PC-3 (cell line): ENCODE measurements around the gene CAPN10. TPM values are rescaled to one million over a fixed set of nuclear protein-coding genes. Genes with fewer than 3 reads are reported as not detected.

Source experiments
- ATAC-seq: fragments of 200-7000 bp; cut with Tn5 transposase; 2 replicates; pipeline ENCODE4 v1.9.1; 2020; ENCODE audit warnings: mild to moderate bottlenecking, moderate library complexity
- BruUV-seq: library from RNA; stranded (reverse); fragments of 400-500 nt; replicated peaks from 2 replicates; lab custom pipeline; 2021; lab: Mats Ljungman, UMichigan
- CTCF ChIA-PET: fragments of 300-600 bp; sonication (Branson Sonifier 250); formaldehyde crosslinking; loops from one replicate; lab custom pipeline; 2022; ENCODE audit warnings: antibody characterized with exemption; lab: Charles Lee
- POLR2A ChIA-PET: fragments of 300-600 bp; sonication (Branson Sonifier 250); formaldehyde crosslinking; loops from one replicate; lab custom pipeline; 2022; ENCODE audit warnings: antibody characterized with exemption; ENCODE audit not compliant: unreplicated experiment; lab: Charles Lee
- DNase-seq: peaks from one replicate; pipeline ENCODE4 v3.0.0-alpha.2; 2015
- H2AFZ ChIP-seq: fragments of 300-600 bp; sonication (generic); 2 replicates; pipeline ENCODE4 v1.6.0; 2016; ENCODE audit warnings: antibody characterized with exemption, low read length
- H3F3A ChIP-seq: fragments of 300-600 bp; sonication (generic); one replicate; pipeline ENCODE4 v1.6.0; 2017; ENCODE audit warnings: antibody characterized with exemption, low read length, control low read depth, mild to moderate bottlenecking; ENCODE audit not compliant: unreplicated experiment
- H3K27ac ChIP-seq: fragments of 300-600 bp; sonication (generic); 2 replicates; pipeline ENCODE4 v1.5.1; 2016; ENCODE audit warnings: mild to moderate bottlenecking, low read length
- H3K27me3 ChIP-seq: fragments of 300-600 bp; sonication (generic); 2 replicates; pipeline ENCODE4 v1.6.1; 2016; ENCODE audit warnings: low read length, mixed read lengths
- H3K36me3 ChIP-seq: fragments of 300-600 bp; sonication (generic); 2 replicates; pipeline ENCODE4 v1.6.1; 2016; ENCODE audit warnings: low read depth, mixed run types, low read length, mixed read lengths
- H3K4me1 ChIP-seq: fragments of 300-600 bp; sonication (generic); 2 replicates; pipeline ENCODE4 v1.5.1; 2016; ENCODE audit warnings: low read length; ENCODE audit not compliant: insufficient read depth
- H3K4me2 ChIP-seq: fragments of 300-600 bp; sonication (generic); 2 replicates; pipeline ENCODE4 v1.6.0; 2016; ENCODE audit warnings: low read length
- H3K4me3 ChIP-seq: fragments of 300-600 bp; sonication (generic); 2 replicates; pipeline ENCODE4 v1.5.1; 2016; ENCODE audit warnings: mild to moderate bottlenecking, low read length, mixed read lengths
- H3K79me2 ChIP-seq: fragments of 300-600 bp; sonication (generic); 2 replicates; pipeline ENCODE4 v1.6.1; 2017; ENCODE audit warnings: low read length, mixed read lengths
- H3K9ac ChIP-seq: fragments of 300-600 bp; sonication (generic); 2 replicates; pipeline ENCODE4 v1.6.0; 2016; ENCODE audit warnings: mild to moderate bottlenecking, low read length
- H3K9me2 ChIP-seq: fragments of 300-600 bp; sonication (generic); replicated peaks from 2 replicates; pipeline ENCODE4 v1.6.1; 2016; ENCODE audit warnings: mixed run types, low read length, mixed read lengths
- H3K9me3 ChIP-seq: fragments of 300-600 bp; sonication (generic); 2 replicates; pipeline ENCODE4 v1.6.1; 2016; ENCODE audit warnings: low read length, mixed read lengths
- H4K20me1 ChIP-seq: fragments of 300-600 bp; sonication (generic); 2 replicates; pipeline ENCODE4 v1.6.1; 2016; ENCODE audit warnings: low read length, mixed read lengths
- CTCF ChIP-seq: fragments of 300-600 bp; sonication (generic); conservative IDR thresholded peaks from 2 replicates; pipeline ENCODE4 v1.5.1; 2017; ENCODE audit warnings: antibody characterized with exemption, low read depth, mild to moderate bottlenecking, low read length
- EZH2 ChIP-seq: fragments of 300-600 bp; sonication (generic); IDR thresholded peaks from one replicate; pipeline ENCODE4 v1.6.1; 2017; ENCODE audit warnings: antibody characterized with exemption, mild to moderate bottlenecking, low read length; ENCODE audit not compliant: unreplicated experiment
- EZH2phosphoT487 ChIP-seq: fragments of 300-600 bp; sonication (generic); IDR thresholded peaks from 2 replicates; pipeline ENCODE4 v1.6.1; 2018; ENCODE audit warnings: mild to moderate bottlenecking, antibody characterized with exemption, low read length, borderline replicate concordance
- intact Hi-C: fragments of 100-400 bp; cut with micrococcal nuclease; formaldehyde crosslinking; loops from 2 replicates; pipeline ENCODE4 v1.9.0; 2023
- total RNA-seq: library from RNA; depleted of rRNA; stranded (reverse); fragments of >200 nt; gene quantifications from 2 replicates; pipeline ENCODE4 v1.2.3, GENCODE V29; 2014

Gene CAPN10
- total RNA-seq, 1 experiment from 2014 or later: 32.2 TPM

GRCh38 chr2:240597419-240598181, 11.1 kb downstream of the CAPN10 start:
- POLR2A ChIA-PET: no interaction called here
- CTCF ChIA-PET: no interaction called here
- BruUV-seq: no TSS peak
- Histone ChIP-seq H3K4me1 (no peaks in the 10 kb centered on the region), H3K27ac (no peak overlapping the region), H3K9ac (no peak overlapping the region), H2AFZ (no peak overlapping the region), H3F3A (no peaks in the 10 kb centered on the region), H3K4me2 (no peak overlapping the region), H3K36me3 (no peaks in the 10 kb centered on the region), H4K20me1 (no peaks in the 10 kb centered on the region), H3K27me3 (no peaks in the 10 kb centered on the region), H3K9me3 (no peaks in the 10 kb centered on the region), H3K4me3 (no peak overlapping the region), H3K9me2 (no peaks in the 10 kb centered on the region), H3K79me2 (0 out of 2 replicates have a peak, but pooled peaks cover 4% of the 10 kb centered on the region)
- ATAC-seq: no peak
- DNase-seq: no peak
- intact Hi-C loops: no loop called here
- TF ChIP-seq EZH2phosphoT487 (no peak), CTCF (no peak), EZH2 (no peak)

GRCh38 chr2:240598311-240598911, 11.9 kb downstream of the CAPN10 start:
- no peak overlapping the region for H3K4me3 ChIP-seq
- CTCF ChIA-PET: no interaction called here
- no peak for DNase-seq
- no peaks in the 10 kb centered on the region for H3K4me1 ChIP-seq
- H3K9me2 ChIP-seq: no peaks in the 10 kb centered on the region
- intact Hi-C loops: no loop called here
- H2AFZ ChIP-seq: no peak overlapping the region
- H4K20me1 ChIP-seq: no peaks in the 10 kb centered on the region
- H3K9me3 ChIP-seq: no peaks in the 10 kb centered on the region
- H3K36me3 ChIP-seq: no peaks in the 10 kb centered on the region
- POLR2A ChIA-PET: no interaction called here
- no peak overlapping the region for H3K9ac ChIP-seq
- no peak for TF ChIP-seq EZH2
- no peak for TF ChIP-seq EZH2phosphoT487
- H3K4me2 ChIP-seq: no peak overlapping the region
- no peak overlapping the region for H3K27ac ChIP-seq
- BruUV-seq: no TSS peak
- ATAC-seq: no peak
- no peaks in the 10 kb centered on the region for H3K79me2 ChIP-seq
- H3F3A ChIP-seq: no peaks in the 10 kb centered on the region
- no peaks in the 10 kb centered on the region for H3K27me3 ChIP-seq

- no peak for DNase-seq
- Histone ChIP-seq H3K4me1 (no peaks in the 10 kb centered on the region), H3K27ac (no peak overlapping the region), H4K20me1 (no peaks in the 10 kb centered on the region), H3K4me3 (no peak overlapping the region), H3F3A (no peaks in the 10 kb centered on the region), H3K27me3 (no peaks in the 10 kb centered on the region), H3K36me3 (no peaks in the 10 kb centered on the region), H3K9me2 (no peaks in the 10 kb centered on the region), H3K9ac (no peak overlapping the region), H2AFZ (no peak overlapping the region), H3K9me3 (no peaks in the 10 kb centered on the region), H3K79me2 (no peaks in the 10 kb centered on the region), H3K4me2 (no peak overlapping the region)
- intact Hi-C loops: no loop called here
- no TSS peak for BruUV-seq
- CTCF ChIA-PET: no interaction called here
- no peak for ATAC-seq
- POLR2A ChIA-PET: no interaction called here
- no peak for TF ChIP-seq EZH2
- TF ChIP-seq EZH2phosphoT487: no peak
- TF ChIP-seq CTCF: no peak
These were observed 12.6 kb downstream of the CAPN10 start for GRCh38 chr2:240599141-240599583.
